PFSK-1 (cell line): ENCODE data around the gene RPA1.

Experiments
- FOXP2 ChIP-seq: optimal IDR thresholded peaks from 2 replicates; pipeline ENCODE3; 2011; ENCODE audit warnings: borderline replicate concordance, control low read depth, inconsistent platforms; ENCODE audit not compliant: insufficient read depth; ENCODE audit errors: extremely low read length, extremely low read depth
- POLR2AphosphoS5 ChIP-seq: IDR thresholded peaks from 2 replicates; pipeline ENCODE4 v1.6.1; 2012; ENCODE audit warnings: low read depth, mild to moderate bottlenecking, control low read depth, low read length, moderate library complexity
- SIN3A ChIP-seq: IDR thresholded peaks from 2 replicates; pipeline ENCODE4 v1.6.1; 2012; ENCODE audit warnings: mild to moderate bottlenecking, low read length, moderate library complexity, borderline replicate concordance; ENCODE audit not compliant: insufficient read depth
- TAF1 ChIP-seq: IDR thresholded peaks from 2 replicates; pipeline ENCODE4 v1.6.1; 2012; ENCODE audit warnings: low read length, control low read depth, borderline replicate concordance; ENCODE audit not compliant: insufficient read depth
- TF ChIP-seq, protein P1 (sequence below), 2 experiments: IDR thresholded peaks; 2 replicates each; pipeline versions ENCODE4 v1.6.1 to v1.8.0; 2011 to 2012; ENCODE audit warnings: low read depth in 2 of 2, low read length in 2 of 2, control low read depth in 1 of 2, inconsistent platforms in 1 of 2, mild to moderate bottlenecking in 1 of 2, moderate library complexity in 1 of 2; ENCODE audit not compliant: insufficient read depth in 1 of 2

RPA1 gene

DNA sequence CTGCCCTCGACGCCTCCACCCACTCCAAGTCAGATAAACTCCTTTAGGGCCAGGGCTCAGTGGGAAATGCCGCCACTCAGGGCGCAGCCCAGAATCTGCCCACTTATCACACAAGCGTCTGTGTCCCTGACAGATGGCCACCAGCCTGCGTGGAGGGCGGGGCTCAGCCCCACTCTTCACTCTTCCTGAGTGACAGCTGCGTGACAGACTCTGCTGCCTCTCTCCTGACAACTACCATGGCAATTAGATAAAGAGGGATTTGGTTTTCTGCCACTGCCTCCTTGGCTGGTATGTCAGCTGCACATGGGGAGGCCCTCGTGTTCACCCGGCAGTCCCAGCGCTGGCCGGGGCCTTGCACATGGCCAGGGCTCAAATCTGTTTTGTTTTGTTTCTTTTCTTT lies 99.2 kb downstream of the RPA1 start:
- TF ChIP-seq POLR2AphosphoS5 (no peak), TAF1 (no peak), SIN3A (no peak), FOXP2 (no peak)
- TF ChIP-seq, protein P1, sequence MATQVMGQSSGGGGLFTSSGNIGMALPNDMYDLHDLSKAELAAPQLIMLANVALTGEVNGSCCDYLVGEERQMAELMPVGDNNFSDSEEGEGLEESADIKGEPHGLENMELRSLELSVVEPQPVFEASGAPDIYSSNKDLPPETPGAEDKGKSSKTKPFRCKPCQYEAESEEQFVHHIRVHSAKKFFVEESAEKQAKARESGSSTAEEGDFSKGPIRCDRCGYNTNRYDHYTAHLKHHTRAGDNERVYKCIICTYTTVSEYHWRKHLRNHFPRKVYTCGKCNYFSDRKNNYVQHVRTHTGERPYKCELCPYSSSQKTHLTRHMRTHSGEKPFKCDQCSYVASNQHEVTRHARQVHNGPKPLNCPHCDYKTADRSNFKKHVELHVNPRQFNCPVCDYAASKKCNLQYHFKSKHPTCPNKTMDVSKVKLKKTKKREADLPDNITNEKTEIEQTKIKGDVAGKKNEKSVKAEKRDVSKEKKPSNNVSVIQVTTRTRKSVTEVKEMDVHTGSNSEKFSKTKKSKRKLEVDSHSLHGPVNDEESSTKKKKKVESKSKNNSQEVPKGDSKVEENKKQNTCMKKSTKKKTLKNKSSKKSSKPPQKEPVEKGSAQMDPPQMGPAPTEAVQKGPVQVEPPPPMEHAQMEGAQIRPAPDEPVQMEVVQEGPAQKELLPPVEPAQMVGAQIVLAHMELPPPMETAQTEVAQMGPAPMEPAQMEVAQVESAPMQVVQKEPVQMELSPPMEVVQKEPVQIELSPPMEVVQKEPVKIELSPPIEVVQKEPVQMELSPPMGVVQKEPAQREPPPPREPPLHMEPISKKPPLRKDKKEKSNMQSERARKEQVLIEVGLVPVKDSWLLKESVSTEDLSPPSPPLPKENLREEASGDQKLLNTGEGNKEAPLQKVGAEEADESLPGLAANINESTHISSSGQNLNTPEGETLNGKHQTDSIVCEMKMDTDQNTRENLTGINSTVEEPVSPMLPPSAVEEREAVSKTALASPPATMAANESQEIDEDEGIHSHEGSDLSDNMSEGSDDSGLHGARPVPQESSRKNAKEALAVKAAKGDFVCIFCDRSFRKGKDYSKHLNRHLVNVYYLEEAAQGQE (IDR thresholded peaks at IDR 0.05; ENCODE audit: insufficient read depth in 1 of 2, low read depth in 2 of 2, low read length in 2 of 2): no peak

- TF ChIP-seq TAF1 (no peak), SIN3A (no peak), FOXP2 (no peak), POLR2AphosphoS5 (no peak)
- TF ChIP-seq, protein P1 (IDR thresholded peaks at IDR 0.05; ENCODE audit: insufficient read depth in 1 of 2, low read depth in 2 of 2, low read length in 2 of 2): no peak
Observed at GRCh38 chr17:1930337-1930645, 100.5 kb downstream of the RPA1 start.

- TF ChIP-seq FOXP2: no peak
- no peak for TF ChIP-seq SIN3A
- TF ChIP-seq, protein P1 (IDR thresholded peaks at IDR 0.05; ENCODE audit: insufficient read depth in 1 of 2, low read depth in 2 of 2, low read length in 2 of 2): no peak
Observed at GRCh38 chr17:1931844-1932579, 102.2 kb downstream of the RPA1 start.

DNA sequence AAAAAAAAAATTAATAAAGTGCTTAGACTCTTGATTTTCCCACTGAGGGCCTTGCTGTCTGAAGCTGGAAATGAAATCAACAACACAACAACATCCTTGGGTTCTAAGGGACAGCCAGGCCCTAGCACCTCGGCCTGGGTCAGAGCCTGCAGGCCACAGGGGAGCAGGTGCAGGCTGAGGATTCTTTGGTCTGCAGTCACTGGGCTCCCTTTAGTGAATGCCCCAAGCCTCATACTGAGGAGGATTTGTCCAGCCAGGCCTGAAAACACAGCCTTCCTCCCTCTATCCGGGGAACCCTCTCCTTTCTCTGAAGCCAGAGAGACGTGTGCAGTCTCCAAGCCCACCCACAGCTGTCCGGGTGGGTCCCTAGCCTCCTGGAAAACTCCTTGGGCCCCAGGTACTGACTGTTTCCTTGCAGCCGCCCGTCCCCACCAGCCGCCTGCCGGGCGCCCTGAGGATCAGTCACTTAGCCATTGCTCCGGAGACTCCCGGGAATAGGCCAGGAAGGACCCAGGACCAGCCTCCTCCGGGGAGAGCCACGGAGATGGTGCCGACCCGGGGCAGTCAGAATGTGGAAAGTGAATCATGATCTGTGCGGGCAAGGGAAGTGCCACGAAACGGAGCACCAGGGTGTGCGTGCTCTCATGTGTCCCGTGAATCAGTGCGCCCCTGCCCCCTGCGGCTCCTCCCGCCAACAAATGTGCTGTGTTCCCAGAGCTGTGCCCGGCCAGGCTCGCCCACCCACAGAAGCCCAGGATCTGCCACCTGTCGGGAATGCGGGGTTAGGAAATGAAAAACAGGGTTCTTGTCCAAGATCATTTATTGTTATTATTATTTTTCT lies 104.3 kb downstream of the RPA1 start:
- TF ChIP-seq, protein P1 (IDR thresholded peaks at IDR 0.05; ENCODE audit: insufficient read depth in 1 of 2, low read depth in 2 of 2, low read length in 2 of 2): no peak
- no peak for TF ChIP-seq POLR2AphosphoS5
- TF ChIP-seq FOXP2: no peak
- no peak for TF ChIP-seq TAF1
- TF ChIP-seq SIN3A: no peak
